Gastroesophageal sphincter (tissue), 3 donors: ENCODE results near the gene LILRA2.
"Not testable (repeated sequence)": the region's sequence is repeated elsewhere in the genome, so short reads cannot be mapped to it uniquely, and the experiment has no call there.

Source experiments
- EP300 ChIP-seq: sonication (generic); formaldehyde crosslinking; IDR thresholded peaks from one replicate; pipeline ENCODE4 v1.6.1; 2017; ENCODE audit warnings: antibody characterized with exemption, mild to moderate bottlenecking
- POLR2A ChIP-seq, 2 donors: fragments of 450-650 bp; IDR thresholded peaks; one replicate each; pipeline ENCODE4 v1.6.1; 2017; ENCODE audit warnings: antibody characterized with exemption in 2 of 2, mild to moderate bottlenecking in 2 of 2, moderate library complexity in 1 of 2
- POLR2AphosphoS5 ChIP-seq: sonication (generic); formaldehyde crosslinking; IDR thresholded peaks from one replicate; pipeline ENCODE4 v1.6.1; 2017; ENCODE audit warnings: antibody characterized with exemption
- TF ChIP-seq, protein P1 (sequence below), 4 experiments: fragments of 200-600 bp in 2 of 4; fragments of 450-650 bp in 2 of 4; sonication (generic) in 1 of 4; IDR thresholded peaks; one replicate each; pipeline ENCODE4 v1.5.1; 2017 to 2019; ENCODE audit warnings: antibody characterized with exemption in 4 of 4, mild to moderate bottlenecking in 2 of 4, moderate library complexity in 2 of 4

DNA sequence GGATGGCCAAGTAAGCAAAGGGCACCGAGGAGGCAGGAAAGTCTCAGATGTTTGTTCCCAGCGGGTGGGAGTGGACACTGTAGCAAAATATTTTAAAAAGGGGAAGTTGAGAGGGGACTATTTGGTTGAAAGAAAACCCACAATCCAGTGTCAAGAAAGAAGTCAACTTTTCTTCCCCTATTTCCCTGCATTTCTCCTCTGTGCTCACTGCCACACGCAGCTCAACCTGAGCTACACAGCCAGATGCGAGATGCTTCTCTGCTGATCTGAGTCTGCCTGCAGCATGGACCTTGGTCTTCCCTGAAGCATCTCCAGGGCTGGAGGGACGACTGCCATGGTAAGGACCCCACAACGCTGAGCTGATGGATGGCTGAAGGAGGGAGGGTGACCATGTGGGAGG is 19.9 kb downstream of the LILRA2 start, which contains the start of gene LILRA1:
- TF ChIP-seq, protein P1, sequence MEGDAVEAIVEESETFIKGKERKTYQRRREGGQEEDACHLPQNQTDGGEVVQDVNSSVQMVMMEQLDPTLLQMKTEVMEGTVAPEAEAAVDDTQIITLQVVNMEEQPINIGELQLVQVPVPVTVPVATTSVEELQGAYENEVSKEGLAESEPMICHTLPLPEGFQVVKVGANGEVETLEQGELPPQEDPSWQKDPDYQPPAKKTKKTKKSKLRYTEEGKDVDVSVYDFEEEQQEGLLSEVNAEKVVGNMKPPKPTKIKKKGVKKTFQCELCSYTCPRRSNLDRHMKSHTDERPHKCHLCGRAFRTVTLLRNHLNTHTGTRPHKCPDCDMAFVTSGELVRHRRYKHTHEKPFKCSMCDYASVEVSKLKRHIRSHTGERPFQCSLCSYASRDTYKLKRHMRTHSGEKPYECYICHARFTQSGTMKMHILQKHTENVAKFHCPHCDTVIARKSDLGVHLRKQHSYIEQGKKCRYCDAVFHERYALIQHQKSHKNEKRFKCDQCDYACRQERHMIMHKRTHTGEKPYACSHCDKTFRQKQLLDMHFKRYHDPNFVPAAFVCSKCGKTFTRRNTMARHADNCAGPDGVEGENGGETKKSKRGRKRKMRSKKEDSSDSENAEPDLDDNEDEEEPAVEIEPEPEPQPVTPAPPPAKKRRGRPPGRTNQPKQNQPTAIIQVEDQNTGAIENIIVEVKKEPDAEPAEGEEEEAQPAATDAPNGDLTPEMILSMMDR (IDR thresholded peaks at IDR 0.05) = not testable (repeated sequence)
- not testable (repeated sequence) for TF ChIP-seq POLR2A (IDR thresholded peaks at IDR 0.05); EP300; POLR2AphosphoS5
